Transverse colon (tissue), 4 donors: ENCODE data around the gene PBX2. TPM values are rescaled to one million over a fixed set of nuclear protein-coding genes. Genes with fewer than 3 reads are reported as not detected.
A peak's percentile ranks its signal among the peaks of the same experiment; 100 is the strongest.

Source experiments
- DNase-seq: peaks from one replicate; pipeline ENCODE4 v3.0.0-alpha.2; 2019
- H3K27ac ChIP-seq, 4 donors: fragments of 200-600 bp; sonication (generic); 2 replicates each; pipeline ENCODE4 v1.5.1; 2016 to 2018; ENCODE audit warnings: inconsistent platforms in 4 of 4
- H3K27me3 ChIP-seq: fragments of 200-600 bp; sonication (generic); 2 replicates; pipeline ENCODE4 v1.5.1; 2017; ENCODE audit warnings: inconsistent platforms
- H3K36me3 ChIP-seq, 4 donors: fragments of 200-600 bp; sonication (generic); 2 replicates each; pipeline ENCODE4 v1.5.1; 2017 to 2019; ENCODE audit warnings: inconsistent platforms in 4 of 4
- H3K4me1 ChIP-seq, 4 donors: fragments of 200-600 bp; sonication (generic); 2 replicates each; pipeline ENCODE4 v1.5.1; 2017 to 2020; ENCODE audit warnings: inconsistent platforms in 4 of 4
- H3K4me3 ChIP-seq, 4 donors: fragments of 200-600 bp; sonication (generic); 1 replicate in 1 of 4; 2 replicates in 3 of 4; pipeline versions ENCODE4 v1.5.1 to v1.6.1; 2017 to 2019; ENCODE audit warnings: inconsistent platforms in 4 of 4
- H3K9me3 ChIP-seq, 2 donors: fragments of 200-600 bp; sonication (generic); 2 replicates each; pipeline ENCODE4 v1.5.1; 2017 to 2019; ENCODE audit warnings: inconsistent platforms in 2 of 2
- CTCF ChIP-seq, 5 experiments: fragments of 200-600 bp in 3 of 5; fragments of 450-650 bp in 2 of 5; sonication (generic) in 3 of 5; IDR thresholded peaks; 1 replicate in 2 of 5; 2 replicates in 3 of 5; pipeline ENCODE4 v1.5.1; 2016 to 2017; ENCODE audit warnings: antibody characterized with exemption in 5 of 5, inconsistent platforms in 3 of 5, mild to moderate bottlenecking in 2 of 5, moderate library complexity in 1 of 5
- EP300 ChIP-seq: sonication (generic); formaldehyde crosslinking; IDR thresholded peaks from one replicate; pipeline ENCODE4 v1.6.1; 2017; ENCODE audit warnings: antibody characterized with exemption, low read depth
- POLR2A ChIP-seq: fragments of 450-650 bp; IDR thresholded peaks from one replicate; pipeline ENCODE4 v1.6.1; 2016; ENCODE audit warnings: antibody characterized with exemption, mild to moderate bottlenecking, moderate library complexity
- POLR2AphosphoS5 ChIP-seq, 3 donors: sonication (generic); formaldehyde crosslinking; IDR thresholded peaks; one replicate each; pipeline ENCODE4 v1.6.1; 2016; ENCODE audit warnings: antibody characterized with exemption in 3 of 3
- WGBS, 2 donors: methylation state at CpG; one replicate each; pipeline ENCODE4 v1.1.5; 2018; ENCODE audit warnings: low coverage in 1 of 2; 5-methylcytosine and 5-hydroxymethylcytosine counted together
- in situ Hi-C, 4 donors: fragments of 200-750 bp; cut with MboI; loops; one replicate each; pipeline versions ENCODE4 v1.15.0 to v1.15.1; 2017; ENCODE audit warnings: low sequenced_read_pairs in 3 of 4, low pct_ligation_motif_present in 1 of 4, low pct_unique_long_range_greater_than_20kb in 1 of 4
- intact Hi-C: fragments of 100-400 bp; cut with DNase I; formaldehyde crosslinking; loops from one replicate; pipeline ENCODE4 v1.15.1; 2023; ENCODE audit warnings: low total_unique reads
- total RNA-seq, 4 donors: library from RNA; depleted of rRNA; stranded (reverse); fragments of >200 nt; gene quantifications; one replicate each; pipeline ENCODE4 v1.1.0, GENCODE V29; 2016

Gene PBX2
- total RNA-seq, 4 donors from 2014 or later = 34.4 to 87.5 (median 41.3) TPM

- Histone ChIP-seq H3K4me1 (no peaks in the 10 kb centered on the region), H3K27ac (no peak overlapping the region), H3K27me3 (no peaks in the 10 kb centered on the region), H3K9me3 (no peaks in the 10 kb centered on the region), H3K4me3 (no peak overlapping the region), H3K36me3 (peaks cover 0 to 16% (median 0%) of the 10 kb centered on the region in 4 donors)
- 83% methylated on average over 30 of the region's 30 CpGs; no CpG with 5 or more reads in 1 of the 2 donors for WGBS, 2 donors
- no peak for TF ChIP-seq EP300
- no peak for TF ChIP-seq POLR2A
- TF ChIP-seq CTCF (IDR thresholded peaks at IDR 0.05) = no peak
- TF ChIP-seq POLR2AphosphoS5 (IDR thresholded peaks at IDR 0.05) = no peak
- in situ Hi-C loops = no loop called here
- intact Hi-C loops = no loop called here
- no peak for DNase-seq
Measured at GRCh38 chr6:32166411-32167061, 23.5 kb downstream of the PBX2 start.

GRCh38 chr6:32164295-32164694 lies 25.7 kb downstream of the PBX2 start, which contains the start of gene EGFL8:
Gene EGFL8 (plus strand): TSS chr6:32164595. CDS start chr6:32166166, 1,571 bp downstream.
- no peaks in the 10 kb centered on the region for H3K4me1 ChIP-seq
- no peak for DNase-seq
- H3K27me3 ChIP-seq = no peaks in the 10 kb centered on the region
- TF ChIP-seq POLR2A = no peak
- TF ChIP-seq POLR2AphosphoS5 (IDR thresholded peaks at IDR 0.05) = no peak
- no peak for TF ChIP-seq CTCF (IDR thresholded peaks at IDR 0.05)
- TF ChIP-seq EP300 = no peak
- intact Hi-C loops = no loop called here
- peak within 1 kb of the TSS in 3 of 4 donors; percentile 32 to 55 (median 32) for H3K27ac ChIP-seq
- in situ Hi-C loops = no loop called here
- no peak within 1 kb of the TSS for H3K4me3 ChIP-seq
- H3K9me3 ChIP-seq = no peaks in the 10 kb centered on the region
- H3K36me3 ChIP-seq = peaks cover 0 to 16% (median 0%) of the 10 kb centered on the region in 4 donors

- H3K4me3 ChIP-seq = no peak overlapping the region
- H3K36me3 ChIP-seq = peaks cover 0 to 16% (median 1%) of the 10 kb centered on the region in 4 donors
- no peaks in the 10 kb centered on the region for H3K27me3 ChIP-seq
- WGBS, 2 donors = 91% methylated on average over 7 of the region's 7 CpGs; no CpG with 5 or more reads in 1 of the 2 donors
- intact Hi-C loops = no loop called here
- no peak for DNase-seq
- peak overlapping the region in 3 of 4 donors; percentile 32 to 55 (median 32) for H3K27ac ChIP-seq
- H3K4me1 ChIP-seq = no peaks in the 10 kb centered on the region
- H3K9me3 ChIP-seq = no peaks in the 10 kb centered on the region
- TF ChIP-seq POLR2AphosphoS5 (IDR thresholded peaks at IDR 0.05) (no peak), EP300 (no peak), CTCF (IDR thresholded peaks at IDR 0.05) (no peak), POLR2A (no peak)
- in situ Hi-C loops = no loop called here
Measured at GRCh38 chr6:32163559-32164258, 26.3 kb downstream of the PBX2 start.

- no peak overlapping the region for H3K27ac ChIP-seq
- peaks cover 0 to 9% (median 2%) of the 10 kb centered on the region in 4 donors for H3K36me3 ChIP-seq
Measured at GRCh38 chr6:32158052-32158451, 31.9 kb downstream of the PBX2 start.

More at GRCh38 chr6:32158052-32158451, 31.9 kb downstream of the PBX2 start:
- H3K9me3 ChIP-seq = no peaks in the 10 kb centered on the region
- peaks cover 15 to 18% (median 15%) of the 10 kb centered on the region in 4 donors for H3K4me1 ChIP-seq
- intact Hi-C loops = no loop called here
- in situ Hi-C loops = no loop called here
- H3K27me3 ChIP-seq = no peaks in the 10 kb centered on the region
- TF ChIP-seq EP300 (no peak), CTCF (IDR thresholded peaks at IDR 0.05) (no peak)
- no peak for DNase-seq
- H3K4me3 ChIP-seq = no peak overlapping the region
